Fibroblast of lung (primary cell): ENCODE measurements around the gene ALDH4A1. TPM values are rescaled to one million over a fixed set of nuclear protein-coding genes. Genes with fewer than 3 reads are reported as not detected.
A peak's percentile ranks its signal among the peaks of the same experiment; 100 is the strongest.

ENCODE experiments used
- DNase-seq, 2 donors: peaks; one replicate each; pipeline versions ENCODE4 v3.0.0 to v3.0.0-alpha.2; 2010; ENCODE audit warnings: low read depth in 2 of 2
- H2AFZ ChIP-seq: 2 replicates; pipeline ENCODE4 v1.5.1; 2012; ENCODE audit warnings: low read length, control low read depth, inconsistent platforms
- H3K27ac ChIP-seq: 2 replicates; pipeline ENCODE4 v1.5.1; 2011; ENCODE audit warnings: low read length, control low read depth; ENCODE audit not compliant: insufficient read depth
- H3K27me3 ChIP-seq: 2 replicates; pipeline ENCODE4 v1.5.1; 2011; ENCODE audit warnings: mild to moderate bottlenecking, low read length; ENCODE audit not compliant: control insufficient read depth, insufficient read depth
- H3K36me3 ChIP-seq: 2 replicates; pipeline ENCODE4 v1.5.1; 2011; ENCODE audit warnings: low read length; ENCODE audit not compliant: control insufficient read depth, insufficient read depth
- H3K4me1 ChIP-seq: 2 replicates; pipeline ENCODE4 v1.5.1; 2011; ENCODE audit warnings: low read length; ENCODE audit not compliant: control insufficient read depth, insufficient read depth; ENCODE audit errors: extremely low read depth
- H3K4me2 ChIP-seq: 2 replicates; pipeline ENCODE4 v1.5.1; 2011; ENCODE audit warnings: low read length, control low read depth; ENCODE audit not compliant: insufficient read depth; ENCODE audit errors: extremely low read depth
- H3K4me3 ChIP-seq, 4 experiments: fragments of 200-600 bp in 1 of 4; sonication (generic) in 1 of 4; replicated peaks in 1 of 4; 2 replicates each; pipeline ENCODE4 v1.5.1; 2011 to 2016; ENCODE audit warnings: low read length in 4 of 4, low read depth in 3 of 4, mild to moderate bottlenecking in 3 of 4, control low read depth in 2 of 4, inconsistent platforms in 1 of 4, mixed read lengths in 1 of 4; ENCODE audit not compliant: insufficient read depth in 1 of 4; ENCODE audit errors: control extremely low read depth in 1 of 4
- H3K79me2 ChIP-seq: 2 replicates; pipeline ENCODE4 v1.5.1; 2012; ENCODE audit warnings: mild to moderate bottlenecking, low read length, inconsistent platforms; ENCODE audit not compliant: control insufficient read depth, insufficient read depth
- H3K9ac ChIP-seq: 2 replicates; pipeline ENCODE4 v1.5.1; 2011; ENCODE audit warnings: mild to moderate bottlenecking, low read length, control low read depth; ENCODE audit not compliant: insufficient read depth
- H3K9me3 ChIP-seq: 2 replicates; pipeline ENCODE4 v1.5.1; 2012; ENCODE audit warnings: low read depth, low read length; ENCODE audit not compliant: control insufficient read depth, insufficient read depth
- H4K20me1 ChIP-seq: 2 replicates; pipeline ENCODE4 v1.5.1; 2011; ENCODE audit warnings: low read length; ENCODE audit not compliant: control insufficient read depth, insufficient read depth; ENCODE audit errors: extremely low read depth
- EZH2 ChIP-seq: IDR thresholded peaks from 2 replicates; pipeline ENCODE4 v1.5.1; 2012; ENCODE audit warnings: low read length, control low read depth, mild to moderate bottlenecking; ENCODE audit errors: missing control alignments
- polyA plus RNA-seq, 2 donors: library from polyadenylated mRNA; depleted of rRNA in 1 of 2; stranded (reverse) in 1 of 2; unstranded in 1 of 2; fragments of >200 nt; gene quantifications; 2 replicates each; pipeline ENCODE4 v1.2.1, GENCODE V29; 2011 to 2012; ENCODE audit warnings: missing spikeins in 1 of 2
- total RNA-seq: library from RNA; depleted of rRNA; stranded (reverse); fragments of >200 nt; gene quantifications from 2 replicates; pipeline ENCODE4 v1.2.1, GENCODE V29; 2014
- TF ChIP-seq, protein P1 (sequence below), 2 donors: IDR thresholded peaks in 1 of 2; conservative IDR thresholded peaks in 1 of 2; 1 replicate in 1 of 2; 2 replicates in 1 of 2; pipeline ENCODE4 v1.5.1; 2011 to 2012; ENCODE audit warnings: low read length in 2 of 2, control low read depth in 1 of 2, inconsistent platforms in 1 of 2, low read depth in 1 of 2, mild to moderate bottlenecking in 1 of 2

The ALDH4A1 gene
- total and polyA plus RNA-seq, 2 donors (not counting 1 experiment from before 2014, with no cell fraction given): 6.9 to 11.9 TPM

DNA sequence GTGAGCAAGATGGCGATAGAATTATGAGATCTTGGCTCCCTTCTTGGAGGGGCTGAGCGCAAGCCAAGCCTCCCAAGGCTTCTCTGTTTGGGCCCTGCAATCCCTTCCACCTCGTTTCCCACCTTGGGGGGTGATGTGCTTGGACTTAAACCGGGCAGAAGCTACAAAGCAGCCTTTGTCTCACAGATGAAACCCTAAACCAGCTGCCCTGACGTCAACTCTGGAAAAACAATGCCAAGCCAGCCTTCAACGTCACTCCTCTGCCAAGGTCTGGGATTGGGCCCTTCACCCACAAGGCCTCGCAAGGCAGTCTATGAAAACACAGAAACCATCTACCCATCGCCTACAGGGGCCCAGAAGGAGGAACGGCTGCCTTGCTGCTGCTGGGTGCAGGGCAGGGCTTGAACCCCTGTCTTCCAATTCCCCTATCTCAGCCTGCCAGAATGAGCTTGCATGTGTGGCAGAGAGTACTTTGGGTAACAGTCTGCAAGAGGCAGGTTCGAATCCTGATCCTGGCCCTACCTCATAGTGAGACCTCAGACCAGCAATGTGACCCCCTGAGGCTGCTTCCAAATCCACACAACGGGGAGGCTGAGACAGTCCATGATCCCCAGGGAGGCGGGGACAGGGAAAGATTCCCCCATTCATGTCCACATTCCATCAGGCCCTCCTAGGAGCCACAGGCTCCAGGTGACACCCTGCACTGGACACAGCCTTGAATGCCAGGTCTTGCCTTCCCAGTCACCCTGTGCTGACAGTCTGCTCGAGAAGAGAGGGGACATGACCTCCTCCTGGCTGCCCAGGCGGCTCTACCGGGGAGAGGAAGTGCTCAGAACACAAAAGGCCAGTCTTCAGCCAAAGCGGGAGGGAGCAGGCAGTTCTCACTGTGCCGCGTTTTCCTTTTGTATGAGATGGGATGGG lies 39.1 kb upstream of the ALDH4A1 start:
- peaks cover 63% of the 10 kb centered on the region for H3K79me2 ChIP-seq
- no peak overlapping the region for H3K9ac ChIP-seq

DNA sequence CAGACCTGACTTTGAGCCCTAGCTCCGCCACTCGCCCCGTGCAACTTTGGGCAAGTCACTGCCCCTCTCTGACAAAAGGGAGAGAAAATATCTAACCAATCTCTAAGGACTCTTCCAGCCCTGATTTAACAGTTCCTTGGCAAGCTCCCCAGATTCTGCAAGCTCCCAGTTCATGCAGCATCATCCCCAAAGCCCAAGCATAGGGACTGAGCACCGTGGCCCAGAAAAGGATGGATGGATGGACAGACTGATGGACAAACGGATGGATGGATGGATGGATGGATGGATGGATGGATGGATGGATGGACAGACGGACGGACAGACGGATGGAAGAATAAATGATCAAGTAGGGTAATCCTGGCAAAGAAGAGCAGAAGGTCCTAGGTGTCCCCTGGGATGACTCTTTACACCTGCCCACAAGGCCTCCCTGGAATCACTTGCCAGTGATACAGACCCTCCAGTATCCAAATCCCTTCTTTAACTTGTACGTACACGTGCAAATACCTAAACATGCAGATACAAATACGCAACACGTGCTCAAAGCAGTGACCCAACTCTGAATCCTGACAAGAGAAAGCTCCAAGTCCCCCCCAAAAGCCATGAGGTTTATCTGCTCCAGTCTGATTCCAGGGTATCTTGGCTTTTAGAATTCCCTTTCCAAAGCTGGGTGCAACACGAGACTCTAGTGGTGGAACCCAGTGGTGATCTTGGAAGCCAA lies 38.1 kb upstream of the ALDH4A1 start:
- H3K27me3 ChIP-seq: no peaks in the 10 kb centered on the region
- H3K27ac ChIP-seq: no peak overlapping the region
- H3K36me3 ChIP-seq: peaks cover 3% of the 10 kb centered on the region
- peaks cover 55% of the 10 kb centered on the region for H3K79me2 ChIP-seq
- H3K4me1 ChIP-seq: peaks cover 29% of the 10 kb centered on the region
- DNase-seq: peak in 1 of 2 donors; percentile 59
- no peak overlapping the region for H3K9ac ChIP-seq
- no peak overlapping the region for H3K4me2 ChIP-seq
- H3K4me3 ChIP-seq: no peak overlapping the region
- H3K9me3 ChIP-seq: no peaks in the 10 kb centered on the region
- H2AFZ ChIP-seq: no peak overlapping the region
- no peaks in the 10 kb centered on the region for H4K20me1 ChIP-seq
- TF ChIP-seq EZH2: no peak
- TF ChIP-seq, protein P1, sequence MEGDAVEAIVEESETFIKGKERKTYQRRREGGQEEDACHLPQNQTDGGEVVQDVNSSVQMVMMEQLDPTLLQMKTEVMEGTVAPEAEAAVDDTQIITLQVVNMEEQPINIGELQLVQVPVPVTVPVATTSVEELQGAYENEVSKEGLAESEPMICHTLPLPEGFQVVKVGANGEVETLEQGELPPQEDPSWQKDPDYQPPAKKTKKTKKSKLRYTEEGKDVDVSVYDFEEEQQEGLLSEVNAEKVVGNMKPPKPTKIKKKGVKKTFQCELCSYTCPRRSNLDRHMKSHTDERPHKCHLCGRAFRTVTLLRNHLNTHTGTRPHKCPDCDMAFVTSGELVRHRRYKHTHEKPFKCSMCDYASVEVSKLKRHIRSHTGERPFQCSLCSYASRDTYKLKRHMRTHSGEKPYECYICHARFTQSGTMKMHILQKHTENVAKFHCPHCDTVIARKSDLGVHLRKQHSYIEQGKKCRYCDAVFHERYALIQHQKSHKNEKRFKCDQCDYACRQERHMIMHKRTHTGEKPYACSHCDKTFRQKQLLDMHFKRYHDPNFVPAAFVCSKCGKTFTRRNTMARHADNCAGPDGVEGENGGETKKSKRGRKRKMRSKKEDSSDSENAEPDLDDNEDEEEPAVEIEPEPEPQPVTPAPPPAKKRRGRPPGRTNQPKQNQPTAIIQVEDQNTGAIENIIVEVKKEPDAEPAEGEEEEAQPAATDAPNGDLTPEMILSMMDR (conservative IDR thresholded peaks at IDR 0.05 in 1 of 2, IDR thresholded peaks at IDR 0.05 in 1 of 2; ENCODE audit: low read depth in 1 of 2, low read length in 2 of 2): no peak

More for the DNA sequence above, 39.1 kb upstream of the ALDH4A1 start:
- TF ChIP-seq, protein P1 (conservative IDR thresholded peaks at IDR 0.05 in 1 of 2, IDR thresholded peaks at IDR 0.05 in 1 of 2; ENCODE audit: low read depth in 1 of 2, low read length in 2 of 2): no peak
- Histone ChIP-seq H2AFZ (no peak overlapping the region), H3K27me3 (no peaks in the 10 kb centered on the region), H3K4me1 (peaks cover 35% of the 10 kb centered on the region), H3K36me3 (peaks cover 3% of the 10 kb centered on the region), H3K27ac (no peak overlapping the region), H3K4me2 (no peak overlapping the region), H3K9me3 (no peaks in the 10 kb centered on the region), H3K4me3 (no peak overlapping the region), H4K20me1 (no peaks in the 10 kb centered on the region)
- peak; percentile 94 to 98 for DNase-seq
